IMR-90 (cell line): ENCODE results near the gene TEX11.

ENCODE experiments used
- BHLHE40 ChIP-seq: fragments of 150-350 bp; IDR thresholded peaks from 2 replicates; pipeline ENCODE4 v1.6.1; 2016; ENCODE audit warnings: mild to moderate bottlenecking, low read depth, low read length
- CEBPB ChIP-seq: IDR thresholded peaks from 2 replicates; pipeline ENCODE4 v1.6.1; 2012; ENCODE audit warnings: low read depth, low read length, improper control_type of control experiment
- CHD1 ChIP-seq: IDR thresholded peaks from 2 replicates; pipeline ENCODE4 v1.6.1; 2012; ENCODE audit warnings: low read depth, low read length, improper control_type of control experiment
- CTCF ChIP-seq: conservative IDR thresholded peaks from 2 replicates; pipeline ENCODE4 v1.5.1; 2012; ENCODE audit warnings: mild to moderate bottlenecking, low read depth, low read length, improper control_type of control experiment
- ELK1 ChIP-seq: fragments of 150-350 bp; IDR thresholded peaks from 2 replicates; pipeline ENCODE4 v1.6.1; 2016; ENCODE audit warnings: low read depth, mild to moderate bottlenecking, low read length, moderate library complexity, borderline replicate concordance
- MAZ ChIP-seq: IDR thresholded peaks from 2 replicates; pipeline ENCODE4 v1.6.1; 2012; ENCODE audit warnings: low read depth, mild to moderate bottlenecking, low read length, improper control_type of control experiment, moderate library complexity, borderline replicate concordance
- NFE2L2 ChIP-seq: fragments of 150-350 bp; IDR thresholded peaks from 2 replicates; pipeline ENCODE4 v1.6.1; 2016; ENCODE audit warnings: low read depth, mild to moderate bottlenecking, low read length
- POLR2A ChIP-seq: IDR thresholded peaks from 2 replicates; pipeline ENCODE4 v1.6.1; 2012; ENCODE audit warnings: mild to moderate bottlenecking, low read depth, low read length
- RAD21 ChIP-seq: IDR thresholded peaks from 2 replicates; pipeline ENCODE4 v1.6.1; 2012; ENCODE audit warnings: low read length, improper control_type of control experiment
- RFX5 ChIP-seq: IDR thresholded peaks from 2 replicates; pipeline ENCODE4 v1.8.0; 2012; ENCODE audit warnings: low read depth, mild to moderate bottlenecking, low read length, moderate library complexity
- SMC3 ChIP-seq: fragments of 150-350 bp; IDR thresholded peaks from 2 replicates; pipeline ENCODE4 v1.6.1; 2016; ENCODE audit warnings: low read depth, mild to moderate bottlenecking, antibody characterized with exemption, low read length, moderate library complexity
- USF2 ChIP-seq: fragments of 150-350 bp; IDR thresholded peaks from 2 replicates; pipeline ENCODE4 v1.6.1; 2017; ENCODE audit warnings: mild to moderate bottlenecking, antibody characterized with exemption, low read length, low read depth

GRCh38 chrX:70636218-70636617, 272.3 kb downstream of the TEX11 start:
- TF ChIP-seq USF2: no peak
- no peak for TF ChIP-seq CTCF
- no peak for TF ChIP-seq MAZ
- TF ChIP-seq RFX5: no peak
- no peak for TF ChIP-seq NFE2L2
- no peak for TF ChIP-seq BHLHE40
- TF ChIP-seq SMC3: no peak
- TF ChIP-seq POLR2A: no peak
- TF ChIP-seq ELK1: no peak
- no peak for TF ChIP-seq CEBPB
- TF ChIP-seq RAD21: no peak
- no peak for TF ChIP-seq CHD1
